ENCODE results near the gene STX16.

DNA sequence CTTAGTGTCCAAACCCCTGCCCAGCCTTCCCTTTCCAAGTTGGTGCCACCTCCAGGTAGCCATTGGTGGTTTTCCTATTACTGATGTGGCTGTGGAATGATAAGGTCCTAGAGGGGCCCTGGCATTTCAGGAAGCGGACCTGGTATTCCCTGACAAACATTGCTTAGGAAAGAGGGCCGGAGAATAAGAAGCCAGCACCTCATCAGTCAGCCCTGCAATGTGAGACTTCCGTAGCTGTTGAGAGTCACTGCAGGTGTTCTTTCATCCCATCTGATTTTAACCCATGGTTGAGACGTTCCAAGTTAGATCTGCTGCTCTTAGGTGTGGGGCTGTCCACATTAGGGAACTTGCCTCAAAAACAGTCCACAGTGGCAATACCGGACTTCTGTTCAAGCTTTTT is 26.7 kb downstream of the STX16 start:
- TF ChIP-seq, protein P1, sequence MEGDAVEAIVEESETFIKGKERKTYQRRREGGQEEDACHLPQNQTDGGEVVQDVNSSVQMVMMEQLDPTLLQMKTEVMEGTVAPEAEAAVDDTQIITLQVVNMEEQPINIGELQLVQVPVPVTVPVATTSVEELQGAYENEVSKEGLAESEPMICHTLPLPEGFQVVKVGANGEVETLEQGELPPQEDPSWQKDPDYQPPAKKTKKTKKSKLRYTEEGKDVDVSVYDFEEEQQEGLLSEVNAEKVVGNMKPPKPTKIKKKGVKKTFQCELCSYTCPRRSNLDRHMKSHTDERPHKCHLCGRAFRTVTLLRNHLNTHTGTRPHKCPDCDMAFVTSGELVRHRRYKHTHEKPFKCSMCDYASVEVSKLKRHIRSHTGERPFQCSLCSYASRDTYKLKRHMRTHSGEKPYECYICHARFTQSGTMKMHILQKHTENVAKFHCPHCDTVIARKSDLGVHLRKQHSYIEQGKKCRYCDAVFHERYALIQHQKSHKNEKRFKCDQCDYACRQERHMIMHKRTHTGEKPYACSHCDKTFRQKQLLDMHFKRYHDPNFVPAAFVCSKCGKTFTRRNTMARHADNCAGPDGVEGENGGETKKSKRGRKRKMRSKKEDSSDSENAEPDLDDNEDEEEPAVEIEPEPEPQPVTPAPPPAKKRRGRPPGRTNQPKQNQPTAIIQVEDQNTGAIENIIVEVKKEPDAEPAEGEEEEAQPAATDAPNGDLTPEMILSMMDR (IDR thresholded peaks at IDR 0.05) = no peak
- TF ChIP-seq POLR2A (IDR thresholded peaks at IDR 0.05) = no peak

Data from esophagus squamous epithelium (tissue), 4 donors.